ENCODE measurements around the gene DEPDC4.
"Not testable (repeated sequence)": the region's sequence is repeated elsewhere in the genome, so short reads cannot be mapped to it uniquely, and the experiment has no call there.

Gene DEPDC4

DNA sequence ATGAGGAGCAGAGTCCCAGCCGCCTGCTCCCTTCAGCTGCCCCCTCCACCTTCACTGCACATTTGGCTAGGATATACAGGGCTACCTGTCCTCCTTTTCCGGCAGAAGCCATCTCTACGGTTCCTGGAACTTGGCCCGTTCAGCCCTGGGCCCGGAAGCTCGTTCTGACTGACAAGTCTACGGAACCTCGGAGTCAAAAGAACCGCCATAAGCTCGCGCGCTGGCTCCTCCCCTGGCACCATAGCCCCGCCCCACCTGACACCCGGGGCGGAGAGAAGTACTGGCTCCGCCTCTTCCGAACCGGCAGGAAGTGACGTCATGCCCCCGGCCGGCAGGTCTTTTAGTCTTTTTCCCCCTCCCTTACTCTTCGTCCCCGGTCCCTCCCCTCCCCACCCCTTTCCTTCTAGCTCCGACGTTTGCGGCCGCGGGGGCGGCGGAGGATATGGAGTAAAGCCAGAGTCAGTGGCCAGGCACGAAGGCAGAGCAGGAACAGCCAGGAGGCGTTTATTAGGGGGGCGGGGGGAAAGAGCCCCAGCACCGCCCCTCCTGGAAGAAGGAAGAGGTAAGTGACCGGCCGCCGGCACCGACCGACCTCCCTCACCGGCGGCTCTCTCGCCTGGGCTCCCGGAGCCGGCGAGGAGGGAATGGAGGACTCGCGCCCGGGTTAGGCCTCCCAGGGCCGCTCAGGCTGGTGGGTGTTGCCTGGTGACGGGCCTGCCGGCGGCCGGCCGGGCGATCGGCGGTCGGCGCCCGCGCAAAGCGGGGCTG is at the start of gene DEPDC4, which contains the start of gene SCYL2:
TSS of gene DEPDC4 (minus strand) at position 245 of the 768 bp plus-strand sequence. CDS start at position 242, 3 bp downstream.
TSS of gene SCYL2 (plus strand) at position 343 of the 768 bp plus-strand sequence. CDS start 15,794 bp downstream, outside the sequence.
- H3K4me3 ChIP-seq (ENCODE audit: low read depth, low read length): peak within 1 kb of the TSS; percentile 88
- no peaks in the 10 kb centered on the region for H3K27me3 ChIP-seq (ENCODE audit: control insufficient read depth, insufficient read depth, low read length)
- peak within 1 kb of the TSS; percentile 97 for H3K27ac ChIP-seq (ENCODE audit: low read depth, low read length)
- no peaks in the 10 kb centered on the region for H3K9me3 ChIP-seq (ENCODE audit: control insufficient read depth, insufficient read depth, low read length)
- peak within 1 kb of the TSS; percentile 79 for H3K9ac ChIP-seq (ENCODE audit: low read depth, low read length)
- H3K36me3 ChIP-seq (ENCODE audit: control insufficient read depth, insufficient read depth, low read length): no peaks in the 10 kb centered on the region
- H3K4me1 ChIP-seq (ENCODE audit: control insufficient read depth, insufficient read depth, low read length): peaks cover 19% of the 10 kb centered on the region

DNA sequence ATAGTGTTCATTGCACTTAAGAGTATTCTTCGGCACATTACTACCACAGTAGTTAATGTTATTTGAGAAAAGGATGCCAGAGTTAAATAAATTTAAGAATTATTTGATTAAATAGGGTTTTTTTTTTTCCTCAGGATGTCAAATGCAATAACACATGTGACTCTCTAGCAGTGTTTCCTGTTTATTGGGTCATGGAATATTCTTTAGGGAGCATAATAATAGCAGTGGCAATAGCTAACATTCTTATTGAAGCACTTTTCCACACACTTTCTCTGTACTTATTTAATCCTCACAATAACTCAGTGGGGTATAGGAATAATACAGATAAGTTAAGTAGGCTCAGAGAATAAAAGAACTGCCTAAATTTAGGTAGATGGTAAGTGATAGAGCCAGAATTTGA is 44.4 kb upstream of the DEPDC4 start:
- no peaks in the 10 kb centered on the region for H3K27me3 ChIP-seq (ENCODE audit: control insufficient read depth, insufficient read depth, low read length)
- no peaks in the 10 kb centered on the region for H3K9me3 ChIP-seq (ENCODE audit: control insufficient read depth, insufficient read depth, low read length)
- no peak overlapping the region for H3K9ac ChIP-seq (ENCODE audit: low read depth, low read length)
- H3K36me3 ChIP-seq (ENCODE audit: control insufficient read depth, insufficient read depth, low read length): peaks cover 54% of the 10 kb centered on the region
- H3K4me3 ChIP-seq (ENCODE audit: low read depth, low read length): no peak overlapping the region
- no peaks in the 10 kb centered on the region for H3K4me1 ChIP-seq (ENCODE audit: control insufficient read depth, insufficient read depth, low read length)
- no peak overlapping the region for H3K27ac ChIP-seq (ENCODE audit: low read depth, low read length)

DNA sequence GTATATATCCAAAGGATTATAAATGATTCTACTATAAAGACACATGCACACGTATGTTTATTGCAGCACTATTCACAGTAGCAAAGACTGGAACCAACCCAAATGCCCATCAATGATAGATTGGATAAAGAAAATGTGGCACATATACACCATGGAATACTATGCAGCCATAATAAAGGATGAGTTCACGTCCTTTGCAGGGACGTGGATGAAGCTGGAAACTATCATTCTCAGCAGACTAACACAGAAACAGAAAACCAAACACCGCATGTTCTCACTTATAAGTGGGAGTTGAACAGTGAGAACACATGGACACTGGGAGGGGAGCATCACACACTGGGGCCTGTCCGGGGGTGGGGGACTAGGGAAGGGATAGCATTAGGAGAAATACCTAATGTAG is 41.3 kb upstream of the DEPDC4 start:
- H3K36me3 ChIP-seq (ENCODE audit: control insufficient read depth, insufficient read depth, low read length): peaks cover 29% of the 10 kb centered on the region
- not testable (repeated sequence) for H3K9ac ChIP-seq (ENCODE audit: low read depth, low read length); H3K27me3 ChIP-seq (ENCODE audit: control insufficient read depth, insufficient read depth, low read length); H3K9me3 ChIP-seq (ENCODE audit: control insufficient read depth, insufficient read depth, low read length); H3K27ac ChIP-seq (ENCODE audit: low read depth, low read length); H3K4me3 ChIP-seq (ENCODE audit: low read depth, low read length); H3K4me1 ChIP-seq (ENCODE audit: control insufficient read depth, insufficient read depth, low read length)

DNA sequence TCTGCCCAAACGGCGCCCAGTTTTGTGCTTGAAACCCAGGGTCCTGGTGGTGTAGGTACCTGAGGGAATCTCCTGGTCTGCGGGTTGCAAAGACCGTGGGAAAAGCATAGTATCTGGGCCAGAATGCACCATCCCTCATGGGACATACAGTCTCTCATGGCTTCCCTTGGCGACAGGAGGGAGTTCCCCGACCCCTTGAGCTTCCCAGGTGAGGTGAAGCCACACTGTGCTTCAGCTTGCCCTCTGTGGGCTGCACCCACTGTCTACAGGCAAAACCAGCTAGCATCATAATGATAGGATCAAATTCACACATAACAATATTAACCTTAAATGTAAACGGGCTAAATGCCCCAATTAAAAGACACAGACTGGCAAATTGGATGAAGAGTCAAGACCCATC is 37.5 kb upstream of the DEPDC4 start:
- H3K4me3 ChIP-seq (ENCODE audit: low read depth, low read length); H3K4me1 ChIP-seq (ENCODE audit: control insufficient read depth, insufficient read depth, low read length); H3K27me3 ChIP-seq (ENCODE audit: control insufficient read depth, insufficient read depth, low read length); H3K9me3 ChIP-seq (ENCODE audit: control insufficient read depth, insufficient read depth, low read length); H3K27ac ChIP-seq (ENCODE audit: low read depth, low read length); H3K9ac ChIP-seq (ENCODE audit: low read depth, low read length): not testable (repeated sequence)
- H3K36me3 ChIP-seq (ENCODE audit: control insufficient read depth, insufficient read depth, low read length): peaks cover 18% of the 10 kb centered on the region

DNA sequence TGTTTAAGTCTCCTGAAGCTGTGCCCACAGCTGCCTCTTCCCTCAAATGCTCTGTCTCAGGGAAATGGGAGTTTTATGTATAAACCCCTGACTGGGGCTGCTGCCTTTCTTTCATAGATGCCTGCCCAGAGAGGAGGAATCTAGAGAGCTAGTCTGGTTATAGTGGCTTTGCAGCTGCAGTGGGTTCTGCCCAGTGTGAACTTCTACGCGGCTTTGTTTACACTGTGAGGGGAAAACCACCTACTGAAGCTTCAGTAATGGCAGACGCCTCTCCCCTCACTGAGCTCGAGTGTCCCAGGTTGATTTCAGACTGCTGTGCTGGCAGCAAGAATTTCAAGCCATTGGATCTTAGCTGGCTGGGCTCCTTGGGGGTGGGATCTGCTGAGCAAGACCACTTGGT is 37.0 kb upstream of the DEPDC4 start:
- H3K27me3 ChIP-seq (ENCODE audit: control insufficient read depth, insufficient read depth, low read length): no peaks in the 10 kb centered on the region
- H3K4me3 ChIP-seq (ENCODE audit: low read depth, low read length): no peak overlapping the region
- H3K9me3 ChIP-seq (ENCODE audit: control insufficient read depth, insufficient read depth, low read length): 0 out of 2 replicates have a peak, but pooled peaks cover 2% of the 10 kb centered on the region
- no peak overlapping the region for H3K9ac ChIP-seq (ENCODE audit: low read depth, low read length)
- no peak overlapping the region for H3K27ac ChIP-seq (ENCODE audit: low read depth, low read length)
- peaks cover 22% of the 10 kb centered on the region for H3K36me3 ChIP-seq (ENCODE audit: control insufficient read depth, insufficient read depth, low read length)
- no peaks in the 10 kb centered on the region for H3K4me1 ChIP-seq (ENCODE audit: control insufficient read depth, insufficient read depth, low read length)

DNA sequence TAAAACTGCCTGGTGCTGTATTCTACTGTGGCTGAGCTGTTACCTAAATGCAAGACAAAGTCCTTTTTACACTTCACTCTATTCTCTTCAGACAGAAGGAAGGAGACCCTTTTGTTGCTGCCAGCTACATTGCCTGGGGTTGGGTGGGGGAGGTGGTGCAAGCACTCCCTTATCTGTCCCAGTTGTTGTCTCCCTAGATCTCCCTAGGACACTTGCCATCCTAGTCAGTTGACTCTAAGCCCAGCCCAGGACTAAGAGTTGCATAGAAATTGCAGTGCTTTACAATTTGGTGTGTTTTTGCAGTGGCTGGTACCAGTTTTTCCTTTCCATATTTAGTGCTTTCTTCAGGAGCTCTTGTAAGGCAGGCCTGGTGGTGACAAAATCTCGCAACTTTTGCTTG is 35.2 kb upstream of the DEPDC4 start:
- Histone ChIP-seq H3K9me3 (ENCODE audit: control insufficient read depth, insufficient read depth, low read length) (0 out of 2 replicates have a peak, but pooled peaks cover 2% of the 10 kb centered on the region), H3K27me3 (ENCODE audit: control insufficient read depth, insufficient read depth, low read length) (no peaks in the 10 kb centered on the region), H3K27ac (ENCODE audit: low read depth, low read length) (no peak overlapping the region), H3K4me3 (ENCODE audit: low read depth, low read length) (no peak overlapping the region), H3K9ac (ENCODE audit: low read depth, low read length) (no peak overlapping the region), H3K4me1 (ENCODE audit: control insufficient read depth, insufficient read depth, low read length) (no peaks in the 10 kb centered on the region), H3K36me3 (ENCODE audit: control insufficient read depth, insufficient read depth, low read length) (peaks cover 30% of the 10 kb centered on the region)

DNA sequence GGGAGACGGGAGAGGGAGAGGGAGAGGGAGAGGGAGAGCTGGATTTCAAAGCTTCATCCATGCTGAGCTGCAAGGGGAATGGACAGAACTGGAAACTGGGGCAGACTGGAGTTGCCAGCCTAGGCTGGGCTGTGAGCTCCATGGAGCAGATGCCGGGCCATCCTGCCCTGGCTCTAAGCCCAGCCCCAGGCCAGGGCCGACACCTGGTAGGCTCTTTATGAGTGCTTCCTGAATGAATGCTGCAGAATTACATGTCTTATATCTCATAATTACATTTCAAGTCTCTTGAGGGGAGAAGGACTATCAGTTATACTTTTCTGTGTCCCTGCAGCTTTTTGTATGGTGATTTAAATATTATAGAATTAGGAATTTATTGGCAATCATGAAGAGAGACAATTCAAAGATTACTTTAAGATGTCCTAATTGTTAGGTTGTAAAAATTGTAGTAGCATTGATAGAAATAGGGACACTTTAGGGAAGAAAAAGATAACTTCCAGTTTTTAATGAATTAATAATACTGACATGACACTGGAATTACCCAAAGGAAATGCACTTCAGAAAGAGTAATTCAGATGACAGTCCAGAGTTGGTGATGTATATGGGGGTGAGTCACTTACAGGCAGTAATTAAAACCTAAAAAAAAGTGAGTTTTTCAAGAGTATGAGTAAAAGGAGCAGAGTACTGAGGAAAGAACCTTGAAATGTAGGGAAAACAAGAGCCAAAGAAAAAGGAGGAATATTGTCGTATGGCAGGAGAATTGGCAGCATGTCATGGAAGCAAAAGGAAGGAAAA is 29.1 kb upstream of the DEPDC4 start:
- peaks cover 9% of the 10 kb centered on the region for H3K9me3 ChIP-seq (ENCODE audit: control insufficient read depth, insufficient read depth, low read length)
- H3K9ac ChIP-seq (ENCODE audit: low read depth, low read length): no peak overlapping the region
- peaks cover 53% of the 10 kb centered on the region for H3K36me3 ChIP-seq (ENCODE audit: control insufficient read depth, insufficient read depth, low read length)
- no peaks in the 10 kb centered on the region for H3K4me1 ChIP-seq (ENCODE audit: control insufficient read depth, insufficient read depth, low read length)
- H3K27me3 ChIP-seq (ENCODE audit: control insufficient read depth, insufficient read depth, low read length): no peaks in the 10 kb centered on the region
- H3K4me3 ChIP-seq (ENCODE audit: low read depth, low read length): no peak overlapping the region
- no peak overlapping the region for H3K27ac ChIP-seq (ENCODE audit: low read depth, low read length)

DNA sequence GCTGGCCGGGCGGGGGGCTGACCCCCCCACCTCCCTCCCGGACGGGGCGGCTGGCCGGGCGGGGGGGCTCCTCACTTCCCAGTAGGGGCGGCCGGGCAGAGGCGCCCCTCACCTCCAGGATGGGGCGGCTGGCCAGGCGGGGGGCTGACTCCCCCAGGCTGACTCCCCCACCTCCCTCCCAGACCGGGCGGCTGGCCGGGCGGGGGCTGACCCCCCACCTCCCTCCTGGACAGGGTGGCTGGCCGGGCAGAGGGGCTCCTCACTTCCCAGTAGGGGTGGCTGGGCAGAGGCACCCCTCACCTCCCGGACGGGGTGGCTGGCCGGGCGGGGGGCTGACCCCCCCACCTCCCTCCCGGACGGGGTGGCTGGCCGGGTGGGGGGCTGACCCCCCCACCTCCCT is 27.5 kb upstream of the DEPDC4 start:
- H3K27me3 ChIP-seq (ENCODE audit: control insufficient read depth, insufficient read depth, low read length); H3K4me1 ChIP-seq (ENCODE audit: control insufficient read depth, insufficient read depth, low read length); H3K9ac ChIP-seq (ENCODE audit: low read depth, low read length); H3K4me3 ChIP-seq (ENCODE audit: low read depth, low read length); H3K27ac ChIP-seq (ENCODE audit: low read depth, low read length); H3K9me3 ChIP-seq (ENCODE audit: control insufficient read depth, insufficient read depth, low read length): not testable (repeated sequence)
- H3K36me3 ChIP-seq (ENCODE audit: control insufficient read depth, insufficient read depth, low read length): peaks cover 47% of the 10 kb centered on the region

DNA sequence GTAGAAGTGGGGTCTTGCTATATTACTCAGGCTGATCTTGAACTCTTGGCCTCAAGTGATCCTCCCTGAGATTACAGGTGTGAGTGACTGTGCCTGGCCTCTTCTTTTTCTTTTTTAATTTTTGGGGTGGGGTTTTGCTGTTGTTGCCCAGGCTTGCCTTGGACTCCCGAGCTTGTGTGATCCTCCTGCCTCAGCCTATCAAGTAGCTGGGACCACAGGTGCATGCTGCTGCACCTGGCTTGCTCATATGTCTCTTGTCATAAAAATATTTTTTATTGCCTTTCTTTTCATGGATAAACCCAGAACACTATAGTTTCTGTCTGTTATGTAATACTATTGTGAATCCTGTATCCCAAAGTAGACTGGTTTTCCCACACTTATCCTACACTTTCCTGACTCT is 26.1 kb upstream of the DEPDC4 start:
- no peaks in the 10 kb centered on the region for H3K4me1 ChIP-seq (ENCODE audit: control insufficient read depth, insufficient read depth, low read length)
- H3K36me3 ChIP-seq (ENCODE audit: control insufficient read depth, insufficient read depth, low read length): peaks cover 39% of the 10 kb centered on the region
- no peak overlapping the region for H3K27ac ChIP-seq (ENCODE audit: low read depth, low read length)
- H3K27me3 ChIP-seq (ENCODE audit: control insufficient read depth, insufficient read depth, low read length): no peaks in the 10 kb centered on the region
- no peak overlapping the region for H3K4me3 ChIP-seq (ENCODE audit: low read depth, low read length)
- no peak overlapping the region for H3K9ac ChIP-seq (ENCODE audit: low read depth, low read length)
- H3K9me3 ChIP-seq (ENCODE audit: control insufficient read depth, insufficient read depth, low read length): peaks cover 7% of the 10 kb centered on the region

DNA sequence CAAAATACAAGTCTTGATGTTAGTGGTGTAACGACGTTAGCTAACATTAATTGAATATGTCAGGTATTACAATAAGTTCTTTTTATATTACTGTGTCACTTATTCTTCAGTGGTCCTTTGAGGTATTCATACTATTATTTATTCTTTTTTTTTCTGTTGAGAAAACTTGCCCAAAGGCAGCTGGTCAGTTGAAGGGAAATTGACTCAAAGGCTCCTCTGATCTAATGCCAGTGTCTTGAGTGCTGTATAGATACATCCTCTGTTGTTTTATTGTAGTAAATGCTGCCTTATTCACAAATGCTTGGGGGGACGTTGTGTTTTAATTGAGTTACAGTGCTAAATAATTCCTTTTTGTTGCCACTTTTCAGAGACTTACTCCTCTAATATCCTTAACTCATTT is 23.1 kb upstream of the DEPDC4 start:
- no peak overlapping the region for H3K9ac ChIP-seq (ENCODE audit: low read depth, low read length)
- no peak overlapping the region for H3K27ac ChIP-seq (ENCODE audit: low read depth, low read length)
- H3K4me3 ChIP-seq (ENCODE audit: low read depth, low read length): no peak overlapping the region
- H3K4me1 ChIP-seq (ENCODE audit: control insufficient read depth, insufficient read depth, low read length): no peaks in the 10 kb centered on the region
- H3K9me3 ChIP-seq (ENCODE audit: control insufficient read depth, insufficient read depth, low read length): peaks cover 7% of the 10 kb centered on the region
- H3K36me3 ChIP-seq (ENCODE audit: control insufficient read depth, insufficient read depth, low read length): peaks cover 27% of the 10 kb centered on the region
- no peaks in the 10 kb centered on the region for H3K27me3 ChIP-seq (ENCODE audit: control insufficient read depth, insufficient read depth, low read length)

DNA sequence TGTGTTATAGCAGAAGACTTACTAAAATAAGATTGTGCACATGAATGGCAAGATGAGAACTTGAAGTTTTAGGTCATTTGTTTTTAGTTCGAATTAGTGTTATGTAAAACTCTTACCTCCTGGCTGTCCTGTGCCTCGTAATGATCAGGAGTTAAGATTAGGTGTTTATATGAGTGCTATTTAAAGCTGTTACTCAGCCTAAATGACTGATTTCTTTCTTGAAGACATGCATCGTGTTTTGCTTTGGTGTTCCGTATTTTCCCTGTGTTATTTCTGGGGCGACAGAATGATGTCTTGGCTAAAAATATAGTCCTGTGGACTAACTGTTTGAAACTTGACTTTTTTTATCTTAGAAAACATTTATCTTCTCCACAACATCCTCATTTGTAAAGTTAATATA is 22.2 kb upstream of the DEPDC4 start:
- Histone ChIP-seq H3K27ac (ENCODE audit: low read depth, low read length) (no peak overlapping the region), H3K9ac (ENCODE audit: low read depth, low read length) (no peak overlapping the region), H3K9me3 (ENCODE audit: control insufficient read depth, insufficient read depth, low read length) (peaks cover 7% of the 10 kb centered on the region), H3K27me3 (ENCODE audit: control insufficient read depth, insufficient read depth, low read length) (no peaks in the 10 kb centered on the region), H3K4me3 (ENCODE audit: low read depth, low read length) (no peak overlapping the region), H3K36me3 (ENCODE audit: control insufficient read depth, insufficient read depth, low read length) (peaks cover 30% of the 10 kb centered on the region), H3K4me1 (ENCODE audit: control insufficient read depth, insufficient read depth, low read length) (no peaks in the 10 kb centered on the region)
